ENCODE data around the gene EDN2.

GRCh38 chr1:41498804-41499203 is 14.3 kb upstream of the EDN2 start:
- TF ChIP-seq CTCF (IDR thresholded peaks at IDR 0.05) = no peak
- TF ChIP-seq POLR2AphosphoS5 (IDR thresholded peaks at IDR 0.05) = peak in 2 of 3 donors; percentile 57 to 67
